Effector memory CD4-positive, alpha-beta T cell (primary cell): Measurements from ENCODE around the gene CCDC6.
"Not testable (repeated sequence)": the region's sequence is repeated elsewhere in the genome, so short reads cannot be mapped to it uniquely, and the experiment has no call there.

Experiments
- DNase-seq, 3 donors: peaks; one replicate each; pipeline ENCODE4 v3.0.0-alpha.2; 2020
- H3K27ac ChIP-seq: 2 replicates; pipeline ENCODE4 v1.7.0; 2013; ENCODE audit warnings: mild to moderate bottlenecking, low read length, moderate library complexity; ENCODE audit not compliant: insufficient read depth, poor library complexity, severe bottlenecking
- H3K27me3 ChIP-seq: replicated peaks from 2 replicates; pipeline ENCODE4 v1.7.0; 2013; ENCODE audit warnings: mild to moderate bottlenecking, low read length; ENCODE audit not compliant: insufficient read depth, control insufficient read depth, poor library complexity, severe bottlenecking
- H3K36me3 ChIP-seq: 2 replicates; pipeline ENCODE4 v1.7.0; 2013; ENCODE audit warnings: mild to moderate bottlenecking, low read length, moderate library complexity; ENCODE audit not compliant: control insufficient read depth, insufficient read depth
- H3K4me1 ChIP-seq: 2 replicates; pipeline ENCODE4 v1.7.0; 2013; ENCODE audit warnings: low read length, mild to moderate bottlenecking; ENCODE audit not compliant: control insufficient read depth, insufficient read depth, poor library complexity, severe bottlenecking
- H3K4me3 ChIP-seq: 2 replicates; pipeline ENCODE4 v1.7.0; 2013; ENCODE audit warnings: low read length, low read depth, mild to moderate bottlenecking; ENCODE audit not compliant: insufficient read depth, poor library complexity, severe bottlenecking
- H3K9me3 ChIP-seq: 2 replicates; pipeline ENCODE4 v1.7.0; 2013; ENCODE audit warnings: mild to moderate bottlenecking, low read length, moderate library complexity; ENCODE audit not compliant: control insufficient read depth

The CCDC6 gene

DNA sequence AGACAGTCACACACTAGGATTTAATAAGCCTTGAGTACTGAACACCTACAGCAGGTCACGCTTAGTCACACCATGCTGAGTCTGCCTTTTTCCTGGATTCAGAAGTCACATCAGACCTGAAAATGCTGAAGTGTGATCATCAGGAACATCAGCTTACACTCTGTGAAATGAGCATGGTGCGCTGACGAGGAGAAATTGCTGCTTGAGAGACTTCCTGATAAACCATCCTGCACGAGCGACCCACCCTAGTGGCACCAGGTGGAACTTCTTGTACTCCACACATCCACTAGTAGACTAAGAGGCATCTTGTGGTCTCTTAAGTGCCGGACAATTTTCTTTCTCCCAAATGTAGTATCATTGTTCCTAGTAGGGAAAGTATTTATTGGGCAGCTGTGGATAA, 101.3 kb downstream of the CCDC6 start:
- Histone ChIP-seq H3K27ac (no peak overlapping the region), H3K4me1 (no peaks in the 10 kb centered on the region), H3K36me3 (peaks cover 51% of the 10 kb centered on the region), H3K4me3 (no peak overlapping the region), H3K27me3 (no peaks in the 10 kb centered on the region), H3K9me3 (no peaks in the 10 kb centered on the region)
- DNase-seq = no peak

DNA sequence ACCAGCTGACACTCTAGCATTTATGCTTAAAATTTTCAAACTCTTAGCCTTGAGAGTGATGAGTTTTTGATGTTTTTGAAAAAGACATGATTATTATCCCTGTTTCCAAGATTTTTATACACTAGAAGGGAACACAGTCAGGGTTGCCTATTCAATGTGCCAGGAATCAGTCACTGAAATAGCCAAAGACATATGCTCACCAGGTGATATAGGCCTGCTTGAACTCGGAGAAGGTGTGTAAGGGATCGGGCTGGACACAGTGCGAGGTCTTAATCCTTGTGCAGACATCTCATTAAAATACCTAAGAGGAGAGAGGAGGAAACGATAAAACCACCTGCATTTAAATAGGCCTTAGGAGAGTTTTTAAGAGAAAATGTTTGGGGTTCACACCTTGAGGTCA, 102.1 kb downstream of the CCDC6 start:
- no peaks in the 10 kb centered on the region for H3K4me1 ChIP-seq
- no peak overlapping the region for H3K4me3 ChIP-seq
- no peak for DNase-seq
- no peak overlapping the region for H3K27ac ChIP-seq
- H3K36me3 ChIP-seq = peaks cover 43% of the 10 kb centered on the region
- no peaks in the 10 kb centered on the region for H3K9me3 ChIP-seq
- H3K27me3 ChIP-seq = no peaks in the 10 kb centered on the region

DNA sequence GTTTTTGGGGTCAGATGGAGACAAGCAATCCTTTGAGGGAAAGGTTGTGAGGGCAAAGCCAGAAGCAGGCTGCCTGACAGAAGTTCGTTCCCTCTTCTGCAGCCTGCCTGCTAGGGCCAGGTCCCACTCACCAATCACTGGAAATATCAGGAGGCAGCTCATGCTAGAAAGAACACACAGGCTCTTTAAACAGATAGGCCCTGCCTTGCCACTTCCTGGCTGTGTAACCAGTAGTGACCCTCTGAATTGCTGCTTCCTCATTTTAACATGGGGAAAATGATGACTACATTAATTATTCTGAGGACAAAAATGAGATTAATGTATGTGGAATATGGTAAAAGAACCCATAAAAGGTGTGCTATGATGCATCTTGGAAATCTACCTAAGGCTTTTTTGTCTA, 102.6 kb downstream of the CCDC6 start:
- Histone ChIP-seq H3K4me1 (no peaks in the 10 kb centered on the region), H3K36me3 (peaks cover 40% of the 10 kb centered on the region), H3K27ac (no peak overlapping the region), H3K9me3 (no peaks in the 10 kb centered on the region), H3K4me3 (no peak overlapping the region), H3K27me3 (no peaks in the 10 kb centered on the region)
- no peak for DNase-seq

DNA sequence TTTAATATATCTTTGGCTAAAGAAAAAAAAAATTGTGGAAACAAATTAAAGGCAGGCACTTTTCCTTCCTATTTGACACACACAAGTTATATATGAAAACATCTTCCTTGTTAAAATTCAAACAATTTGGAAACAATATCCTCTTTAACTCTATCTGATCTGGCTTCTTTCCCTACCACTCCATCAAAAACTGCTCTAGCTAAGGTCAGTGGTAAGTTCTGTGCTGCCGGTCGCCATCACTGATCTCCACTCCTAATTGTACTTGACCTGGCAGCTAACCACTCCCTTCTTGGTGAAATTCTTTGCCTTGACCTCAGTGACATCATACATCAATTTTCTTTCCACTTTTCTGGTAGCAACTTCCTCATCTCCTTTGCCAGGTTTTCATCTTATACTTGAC, 105.2 kb downstream of the CCDC6 start:
- no peak overlapping the region for H3K4me3 ChIP-seq
- H3K36me3 ChIP-seq = peaks cover 45% of the 10 kb centered on the region
- no peaks in the 10 kb centered on the region for H3K27me3 ChIP-seq
- DNase-seq = no peak
- no peaks in the 10 kb centered on the region for H3K9me3 ChIP-seq
- no peak overlapping the region for H3K27ac ChIP-seq
- H3K4me1 ChIP-seq = no peaks in the 10 kb centered on the region

DNA sequence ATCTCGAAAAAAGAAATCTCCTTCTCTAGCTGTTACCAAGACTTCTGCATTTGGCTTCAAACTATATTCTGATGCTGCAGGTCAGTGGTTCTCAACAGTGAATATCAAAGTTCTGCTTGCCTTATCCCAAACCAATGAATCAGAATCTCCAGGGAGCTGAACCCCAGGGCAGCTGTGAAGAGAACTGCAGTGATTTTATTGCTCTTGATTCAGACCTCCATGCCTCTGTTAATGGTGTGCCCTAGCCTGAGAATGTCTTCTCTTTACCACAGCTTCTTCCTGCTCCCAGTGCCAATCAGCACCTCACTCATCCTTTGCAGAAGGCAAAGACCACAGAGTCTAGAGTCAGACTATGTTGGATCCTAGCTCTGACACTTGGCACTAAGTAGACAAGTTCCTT, 106.9 kb downstream of the CCDC6 start:
- Histone ChIP-seq H3K36me3 (peaks cover 28% of the 10 kb centered on the region), H3K27ac (no peak overlapping the region), H3K9me3 (no peaks in the 10 kb centered on the region), H3K4me3 (no peak overlapping the region), H3K27me3 (no peaks in the 10 kb centered on the region), H3K4me1 (no peaks in the 10 kb centered on the region)
- DNase-seq = no peak

DNA sequence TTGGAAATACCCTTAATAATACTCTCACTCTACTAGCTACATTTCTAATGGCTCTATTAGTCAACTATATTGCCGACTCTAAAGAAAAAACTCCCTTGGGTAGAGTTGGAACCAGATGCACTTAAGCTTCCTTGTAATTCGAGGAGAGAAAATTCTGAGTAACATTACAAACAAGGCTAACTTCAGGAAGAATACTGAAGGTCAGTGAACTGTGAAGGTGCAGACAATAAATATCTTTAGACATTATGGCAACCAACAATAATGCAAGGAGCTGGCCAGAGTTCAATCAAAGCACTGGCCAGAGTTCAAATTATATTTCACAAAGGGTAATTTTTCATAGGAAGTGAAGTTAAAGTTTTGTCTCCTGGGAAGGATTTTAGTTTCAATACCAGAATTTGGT, 112.4 kb downstream of the CCDC6 start:
- Histone ChIP-seq H3K27me3 (no peaks in the 10 kb centered on the region), H3K27ac (no peak overlapping the region), H3K9me3 (no peaks in the 10 kb centered on the region), H3K4me3 (no peak overlapping the region), H3K36me3 (peaks cover 41% of the 10 kb centered on the region), H3K4me1 (no peaks in the 10 kb centered on the region)
- DNase-seq = no peak

DNA sequence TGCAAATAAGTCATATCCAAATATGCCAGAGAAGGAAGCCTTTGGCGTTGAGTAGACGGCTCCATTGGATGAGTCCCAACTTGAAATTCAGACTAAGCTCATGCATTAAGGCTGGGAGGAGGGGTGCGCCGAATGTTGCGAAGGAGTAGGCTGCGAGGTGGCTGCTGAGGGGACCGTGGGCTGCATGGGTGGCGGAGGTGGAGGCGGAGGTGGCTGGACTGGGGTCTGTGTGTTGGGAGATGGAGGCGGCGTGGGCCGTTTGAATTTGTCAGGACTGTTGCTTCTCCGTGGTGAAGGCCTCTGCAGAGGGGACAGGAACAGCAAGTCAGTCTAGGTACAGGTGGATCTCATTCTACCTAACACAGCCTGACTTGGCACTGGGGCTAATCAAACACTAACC, 113.5 kb downstream of the CCDC6 start:
- Histone ChIP-seq H3K27me3 (no peaks in the 10 kb centered on the region), H3K27ac (no peak overlapping the region), H3K36me3 (peaks cover 35% of the 10 kb centered on the region)

DNA sequence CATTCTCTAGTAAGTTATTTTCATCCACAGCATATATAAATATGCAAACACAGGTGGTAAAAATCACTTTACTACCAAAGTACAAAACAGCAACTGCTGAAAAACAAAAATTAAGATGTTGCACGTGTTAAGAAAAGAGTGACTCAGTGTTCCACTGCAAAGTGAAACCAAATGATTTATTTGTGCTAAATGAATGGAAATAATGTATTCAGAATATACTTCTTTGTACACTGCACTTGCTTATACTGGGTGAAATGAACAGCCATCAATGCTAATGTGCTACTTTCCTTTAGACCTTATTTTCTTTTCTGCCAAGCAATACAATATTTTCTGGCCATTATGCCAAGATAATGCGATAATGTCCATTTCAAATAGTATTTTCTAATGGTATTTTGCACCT, 114.8 kb downstream of the CCDC6 start:
- H3K4me3 ChIP-seq = no peak overlapping the region
- H3K9me3 ChIP-seq = no peaks in the 10 kb centered on the region
- H3K4me1 ChIP-seq = no peaks in the 10 kb centered on the region
- no peaks in the 10 kb centered on the region for H3K27me3 ChIP-seq
- no peak overlapping the region for H3K27ac ChIP-seq
- no peak for DNase-seq
- peaks cover 26% of the 10 kb centered on the region for H3K36me3 ChIP-seq

More for the DNA sequence above, 113.5 kb downstream of the CCDC6 start:
- no peak overlapping the region for H3K4me3 ChIP-seq
- no peak for DNase-seq
- no peaks in the 10 kb centered on the region for H3K9me3 ChIP-seq
- H3K4me1 ChIP-seq = no peaks in the 10 kb centered on the region

DNA sequence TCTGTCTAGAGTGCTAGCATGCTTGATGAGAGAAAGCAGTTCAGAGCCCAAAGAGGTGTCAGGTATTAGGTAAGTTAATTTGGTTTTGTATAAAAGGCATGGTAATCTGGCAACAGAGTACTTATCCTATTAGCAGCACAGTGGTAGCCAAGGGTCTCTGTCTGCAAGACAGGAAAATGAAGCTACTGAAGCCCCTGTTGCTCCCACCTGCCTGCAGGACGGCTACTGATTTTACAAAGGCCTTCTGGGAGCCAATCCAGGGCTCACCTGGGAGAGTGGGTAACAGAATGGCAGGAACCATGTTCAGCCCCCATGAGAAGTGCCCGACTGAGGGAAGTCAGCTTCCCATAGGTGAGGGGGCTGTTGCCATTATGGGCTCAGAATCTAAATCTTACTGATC, 116.3 kb downstream of the CCDC6 start:
- peaks cover 26% of the 10 kb centered on the region for H3K36me3 ChIP-seq
- H3K4me3 ChIP-seq, H3K4me1 ChIP-seq, H3K9me3 ChIP-seq, H3K27me3 ChIP-seq, DNase-seq, H3K27ac ChIP-seq: not testable (repeated sequence)

DNA sequence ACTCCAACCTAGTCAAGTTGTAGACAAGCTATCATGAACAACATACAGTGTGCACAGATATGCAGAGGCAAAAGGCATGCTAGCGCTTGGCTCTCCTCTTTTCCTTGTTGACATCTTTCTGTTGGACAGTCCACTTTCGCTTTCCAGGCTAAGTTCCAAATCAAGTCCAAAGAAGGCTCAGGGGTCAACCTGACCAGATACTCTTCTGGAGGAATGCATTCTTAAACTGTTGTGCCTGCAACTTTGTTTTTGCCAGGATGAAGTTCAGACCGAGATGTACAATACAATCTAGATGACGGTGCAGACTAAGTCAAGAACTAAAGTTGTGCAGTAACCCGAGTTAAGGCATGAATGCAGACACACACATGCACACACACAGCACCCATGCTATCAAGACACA, 117.4 kb downstream of the CCDC6 start:
- H3K9me3 ChIP-seq, DNase-seq, H3K4me1 ChIP-seq, H3K4me3 ChIP-seq, H3K27me3 ChIP-seq, H3K27ac ChIP-seq: not testable (repeated sequence)
- H3K36me3 ChIP-seq = peaks cover 22% of the 10 kb centered on the region

DNA sequence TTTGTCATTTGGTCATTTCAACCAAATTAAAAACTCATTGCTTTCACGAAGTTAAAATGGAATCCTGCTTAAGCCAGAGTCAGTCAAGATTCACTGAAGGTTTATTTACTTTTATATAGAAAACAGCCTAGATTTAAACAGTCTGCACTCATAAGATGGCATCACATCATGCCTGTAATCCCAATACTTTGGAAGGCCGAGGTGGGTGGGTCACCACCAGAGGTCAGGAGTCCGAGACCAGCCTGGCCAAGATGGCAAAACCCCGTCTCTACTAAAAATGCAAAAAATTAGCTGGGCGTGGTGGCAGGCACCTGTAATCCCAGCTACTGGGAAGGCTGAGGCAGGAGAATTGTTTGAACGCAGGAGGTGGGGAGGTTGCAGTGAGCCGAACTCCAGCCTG, 119.3 kb downstream of the CCDC6 start:
- H3K27ac ChIP-seq, H3K4me3 ChIP-seq, H3K9me3 ChIP-seq, DNase-seq, H3K36me3 ChIP-seq, H3K4me1 ChIP-seq, H3K27me3 ChIP-seq: not testable (repeated sequence)
